Measurements from ENCODE around the gene CDH5. TPM values are rescaled to one million over a fixed set of nuclear protein-coding genes. Genes with fewer than 3 reads are reported as not detected.

Gene CDH5
- total RNA-seq, 1 experiment from 2014 or later = not detected

GRCh38 chr16:66431760-66432159, 65.3 kb downstream of the CDH5 start:
- no TSS peak for BruUV-seq (replicated peaks)
- Mint-ChIP-seq H3K36me3 (ENCODE audit: insufficient read depth, unreplicated experiment) (no peaks in the 10 kb centered on the region), H3K9me3 (ENCODE audit: unreplicated experiment) (no peaks in the 10 kb centered on the region), H3K27me3 (ENCODE audit: insufficient read depth, unreplicated experiment) (no peaks in the 10 kb centered on the region), H3K27ac (ENCODE audit: low read depth, unreplicated experiment) (no peak overlapping the region), H3K4me3 (ENCODE audit: unreplicated experiment) (no peak overlapping the region), H3K4me1 (ENCODE audit: insufficient read depth, unreplicated experiment) (peaks cover under 1% of the 10 kb centered on the region)
- DNase-seq (ENCODE audit: unreplicated experiment) = no peak
- POLR2A ChIA-PET = no interaction called here
- intact Hi-C loops (cut with micrococcal nuclease) = no loop called here
- CTCF ChIA-PET = no interaction called here
- TF ChIP-seq CTCF (IDR thresholded peaks at IDR 0.05; ENCODE audit: unreplicated experiment) = no peak

- POLR2A ChIA-PET = interaction anchor here (0.6 kb wide), 1 partner anchor 73 kb away, joined by 3 read pairs; no protein-coding TSS in a partner anchor
Measured at GRCh38 chr16:66432429-66432828, 65.9 kb downstream of the CDH5 start.

GRCh38 chr16:66434619-66435430, 68.3 kb downstream of the CDH5 start:
- Mint-ChIP-seq H3K27ac (ENCODE audit: low read depth, unreplicated experiment) (no peak overlapping the region), H3K4me1 (ENCODE audit: insufficient read depth, unreplicated experiment) (no peaks in the 10 kb centered on the region), H3K27me3 (ENCODE audit: insufficient read depth, unreplicated experiment) (no peaks in the 10 kb centered on the region), H3K36me3 (ENCODE audit: insufficient read depth, unreplicated experiment) (no peaks in the 10 kb centered on the region), H3K4me3 (ENCODE audit: unreplicated experiment) (no peak overlapping the region), H3K9me3 (ENCODE audit: unreplicated experiment) (no peaks in the 10 kb centered on the region)
- ChIA-PET CTCF (interaction anchor here (0.7 to 1.4 kb wide), 3 partner anchors 9 to 396 kb away, joined by 3 to 4 read pairs (median 4); partner anchors contain the start of gene NAE1), POLR2A (interaction anchor here (0.7 kb wide), 1 partner anchor 10 kb away, joined by 3 read pairs; no protein-coding TSS in a partner anchor)
- intact Hi-C loops (cut with micrococcal nuclease) = no loop called here
- no peak for TF ChIP-seq CTCF (IDR thresholded peaks at IDR 0.05; ENCODE audit: unreplicated experiment)
- BruUV-seq (replicated peaks) = no TSS peak
- DNase-seq (ENCODE audit: unreplicated experiment) = no peak

More at GRCh38 chr16:66432429-66432828, 65.9 kb downstream of the CDH5 start:
- no peak overlapping the region for H3K4me3 Mint-ChIP-seq (ENCODE audit: unreplicated experiment)
- BruUV-seq (replicated peaks) = no TSS peak
- no peak for TF ChIP-seq CTCF (IDR thresholded peaks at IDR 0.05; ENCODE audit: unreplicated experiment)
- no peaks in the 10 kb centered on the region for H3K4me1 Mint-ChIP-seq (ENCODE audit: insufficient read depth, unreplicated experiment)
- CTCF ChIA-PET = no interaction called here
- no peaks in the 10 kb centered on the region for H3K36me3 Mint-ChIP-seq (ENCODE audit: insufficient read depth, unreplicated experiment)
- H3K9me3 Mint-ChIP-seq (ENCODE audit: unreplicated experiment) = no peaks in the 10 kb centered on the region
- DNase-seq (ENCODE audit: unreplicated experiment) = no peak
- no peaks in the 10 kb centered on the region for H3K27me3 Mint-ChIP-seq (ENCODE audit: insufficient read depth, unreplicated experiment)
- intact Hi-C loops (cut with micrococcal nuclease) = no loop called here
- H3K27ac Mint-ChIP-seq (ENCODE audit: low read depth, unreplicated experiment) = no peak overlapping the region

- no peak for TF ChIP-seq CTCF (IDR thresholded peaks at IDR 0.05; ENCODE audit: unreplicated experiment)
- H3K27ac Mint-ChIP-seq (ENCODE audit: low read depth, unreplicated experiment) = no peak overlapping the region
- peaks cover 6% of the 10 kb centered on the region for H3K4me1 Mint-ChIP-seq (ENCODE audit: insufficient read depth, unreplicated experiment)
- no TSS peak for BruUV-seq (replicated peaks)
- H3K27me3 Mint-ChIP-seq (ENCODE audit: insufficient read depth, unreplicated experiment) = no peaks in the 10 kb centered on the region
- H3K9me3 Mint-ChIP-seq (ENCODE audit: unreplicated experiment) = no peaks in the 10 kb centered on the region
- no peak overlapping the region for H3K4me3 Mint-ChIP-seq (ENCODE audit: unreplicated experiment)
- DNase-seq (ENCODE audit: unreplicated experiment) = no peak
- CTCF ChIA-PET = no interaction called here
- no peaks in the 10 kb centered on the region for H3K36me3 Mint-ChIP-seq (ENCODE audit: insufficient read depth, unreplicated experiment)
- POLR2A ChIA-PET = interaction anchor here (0.7 kb wide), 1 partner anchor 11 kb away, joined by 3 read pairs; no protein-coding TSS in a partner anchor
- intact Hi-C loops (cut with micrococcal nuclease) = no loop called here
Measured at GRCh38 chr16:66435896-66436295, 69.4 kb downstream of the CDH5 start.
